Activated T-cell treated with anti-CD3 and anti-CD28 coated beads, Interleukin-2, amount 50 U/mL, for 72 hours (primary cell): Measurements from ENCODE around the gene IGIP. TPM values are rescaled to one million over a fixed set of nuclear protein-coding genes. Genes with fewer than 3 reads are reported as not detected.

Experiments
- ATAC-seq, 2 donors: fragments of 150-1000 bp; cut with Tn5 transposase; replicated peaks in 1 of 2; 2 replicates each; pipeline ENCODE4 v1.10.0; 2021; ENCODE audit warnings: moderate library complexity in 2 of 2, mild to moderate bottlenecking in 1 of 2
- DNase-seq, 2 donors: peaks; one replicate each; pipeline ENCODE4 v3.0.0; 2021 to 2022; ENCODE audit warnings: mixed read lengths in 1 of 2
- H3K27ac Mint-ChIP-seq: one replicate; pipeline ENCODE4 v1.8.0; 2022; ENCODE audit warnings: mild to moderate bottlenecking, moderate library complexity, mixed read lengths
- H3K27me3 Mint-ChIP-seq: one replicate; pipeline ENCODE4 v1.8.0; 2022; ENCODE audit warnings: low read depth, mixed read lengths
- H3K36me3 Mint-ChIP-seq, 2 donors: one replicate each; pipeline ENCODE4 v1.8.0; 2022; ENCODE audit warnings: mixed read lengths in 2 of 2, mild to moderate bottlenecking in 1 of 2; ENCODE audit not compliant: insufficient read depth in 2 of 2
- H3K4me1 Mint-ChIP-seq: one replicate; pipeline ENCODE4 v1.8.0; 2022; ENCODE audit warnings: low read depth, mixed read lengths
- H3K4me3 Mint-ChIP-seq, 2 donors: one replicate each; pipeline ENCODE4 v1.8.0; 2022; ENCODE audit warnings: mild to moderate bottlenecking in 2 of 2, mixed read lengths in 2 of 2, moderate library complexity in 2 of 2
- H3K9me3 Mint-ChIP-seq, 2 donors: one replicate each; pipeline ENCODE4 v1.8.0; 2022; ENCODE audit warnings: mixed read lengths in 2 of 2
- total RNA-seq, 2 donors: library from RNA; stranded (reverse); gene quantifications; one replicate each; pipeline ENCODE4 v1.2.3, GENCODE V29; 2022

The IGIP gene
- total RNA-seq = 1 to 10 TPM; 5.5 to 6.5 TPM

DNA sequence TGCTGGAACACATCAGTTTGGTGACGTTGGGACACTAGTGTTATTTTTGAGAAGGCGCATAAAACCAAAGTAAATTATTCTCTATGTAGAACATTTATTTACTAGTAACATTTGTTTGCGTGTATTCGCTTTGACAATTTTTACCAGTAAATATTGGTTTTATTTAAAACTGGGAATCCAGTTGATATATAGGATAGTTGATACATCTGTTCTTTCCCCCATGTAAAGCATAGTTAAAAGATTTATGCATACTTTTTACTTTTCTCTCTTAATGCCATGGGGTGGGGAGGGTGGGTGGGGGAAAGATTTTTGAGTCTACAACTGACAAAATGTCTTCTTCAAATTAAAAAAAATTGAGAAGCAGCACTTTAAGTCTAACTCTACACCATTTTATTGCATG, at the start of gene IGIP:
Gene IGIP, plus strand, starts transcription at position 301 of the 400 bp plus-strand sequence. CDS start 2,540 bp downstream, outside the sequence.
- Mint-ChIP-seq H3K27me3 (no peaks in the 10 kb centered on the region), H3K36me3 (no peaks in the 10 kb centered on the region), H3K4me1 (peaks cover 36% of the 10 kb centered on the region), H3K9me3 (no peaks in the 10 kb centered on the region), H3K27ac (no peak within 1 kb of the TSS), H3K4me3 (no peak within 1 kb of the TSS)
- no peak for ATAC-seq
- DNase-seq = no peak

DNA sequence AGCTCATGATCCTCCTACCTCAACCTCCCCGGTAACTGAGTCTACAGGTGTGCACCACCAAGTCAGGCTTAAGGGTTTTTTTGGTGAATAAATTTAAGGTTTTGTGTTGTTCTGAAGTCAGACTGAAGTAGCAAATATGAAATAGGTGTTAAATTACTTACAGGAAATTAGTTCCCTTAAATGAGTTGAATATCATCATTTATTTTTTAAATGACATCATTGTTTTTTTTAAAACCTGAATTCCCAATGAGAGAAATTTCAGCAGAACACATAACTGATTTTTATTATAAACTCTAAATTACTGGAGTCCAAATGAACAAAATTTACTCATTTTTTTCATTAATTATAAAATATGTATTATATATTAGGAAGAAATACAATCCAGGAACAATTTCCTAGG, 49.6 kb upstream of the IGIP start:
- no peak for DNase-seq
- no peaks in the 10 kb centered on the region for H3K4me1 Mint-ChIP-seq
- H3K9me3 Mint-ChIP-seq = no peaks in the 10 kb centered on the region
- no peak overlapping the region for H3K27ac Mint-ChIP-seq
- H3K27me3 Mint-ChIP-seq = peaks cover 8% of the 10 kb centered on the region
- H3K36me3 Mint-ChIP-seq = no peaks in the 10 kb centered on the region
- ATAC-seq = no peak
- H3K4me3 Mint-ChIP-seq = no peak overlapping the region

DNA sequence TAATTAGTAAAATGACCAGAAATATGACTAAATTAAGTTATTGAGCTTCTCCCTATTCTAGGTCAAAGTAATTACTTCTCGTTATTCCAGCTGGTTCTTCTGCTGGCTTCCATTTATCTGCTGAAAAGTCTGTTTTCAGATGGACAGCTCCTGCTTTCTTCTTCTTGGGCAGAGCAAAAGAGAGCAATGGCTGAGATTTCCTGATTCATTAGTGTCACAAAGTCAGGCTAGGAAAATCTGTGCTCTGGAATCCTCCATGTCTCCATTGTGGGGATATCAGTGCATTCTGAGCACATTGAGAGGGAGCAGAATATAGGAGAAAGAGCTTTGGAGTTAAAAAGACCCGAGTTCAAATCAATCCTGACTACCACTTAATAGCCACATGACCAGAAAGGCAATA, 48.9 kb upstream of the IGIP start:
- Mint-ChIP-seq H3K9me3 (no peaks in the 10 kb centered on the region), H3K36me3 (no peaks in the 10 kb centered on the region), H3K27ac (no peak overlapping the region), H3K27me3 (peaks cover 8% of the 10 kb centered on the region), H3K4me3 (no peak overlapping the region), H3K4me1 (no peaks in the 10 kb centered on the region)
- no peak for DNase-seq
- no peak for ATAC-seq

DNA sequence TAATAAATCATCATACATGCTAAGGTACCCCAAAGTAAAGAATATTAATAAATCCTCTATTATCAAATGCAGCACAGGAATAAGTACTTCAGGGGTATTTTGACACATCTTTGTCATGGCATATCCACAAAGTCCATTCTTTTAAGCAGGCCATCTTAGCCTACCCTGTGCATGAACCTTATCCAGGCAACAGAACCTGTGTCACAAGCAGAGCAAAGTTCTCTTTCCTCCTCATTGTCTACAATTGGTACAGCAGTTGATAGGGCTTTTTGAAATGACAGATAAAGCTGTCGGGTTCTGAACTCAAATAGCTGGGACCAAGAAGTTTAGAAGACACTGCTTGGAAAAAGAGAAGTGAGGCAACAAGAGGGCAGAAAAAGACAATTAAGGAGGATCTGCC, 42.6 kb upstream of the IGIP start:
- H3K4me1 Mint-ChIP-seq = no peaks in the 10 kb centered on the region
- no peak overlapping the region for H3K27ac Mint-ChIP-seq
- H3K9me3 Mint-ChIP-seq = no peaks in the 10 kb centered on the region
- H3K4me3 Mint-ChIP-seq = no peak overlapping the region
- no peak for ATAC-seq
- H3K36me3 Mint-ChIP-seq = no peaks in the 10 kb centered on the region
- peaks cover 12% of the 10 kb centered on the region for H3K27me3 Mint-ChIP-seq
- DNase-seq = no peak

DNA sequence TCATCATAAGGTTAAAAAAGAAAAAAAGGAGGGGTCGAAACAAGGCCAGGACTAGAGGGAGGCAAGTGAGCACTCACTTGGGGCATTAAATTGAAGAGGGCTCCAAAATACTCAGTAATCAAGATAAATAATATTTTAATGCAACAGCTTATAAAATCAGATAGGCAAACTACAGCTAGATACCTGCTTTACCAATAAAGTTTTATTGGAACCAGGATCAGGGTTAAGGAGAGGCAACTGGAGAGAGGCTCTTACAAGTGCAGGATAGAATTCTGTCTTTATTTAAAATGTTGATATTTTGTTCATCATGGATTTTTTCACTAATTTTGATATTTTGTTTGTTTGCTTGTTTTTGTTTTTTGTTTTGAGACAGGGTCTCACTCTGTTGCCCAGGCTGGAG, 42.1 kb upstream of the IGIP start:
- H3K4me3 Mint-ChIP-seq = no peak overlapping the region
- H3K27ac Mint-ChIP-seq = no peak overlapping the region
- no peaks in the 10 kb centered on the region for H3K4me1 Mint-ChIP-seq
- no peak for ATAC-seq
- H3K27me3 Mint-ChIP-seq = peaks cover 12% of the 10 kb centered on the region
- no peak for DNase-seq
- H3K9me3 Mint-ChIP-seq = no peaks in the 10 kb centered on the region
- no peaks in the 10 kb centered on the region for H3K36me3 Mint-ChIP-seq

DNA sequence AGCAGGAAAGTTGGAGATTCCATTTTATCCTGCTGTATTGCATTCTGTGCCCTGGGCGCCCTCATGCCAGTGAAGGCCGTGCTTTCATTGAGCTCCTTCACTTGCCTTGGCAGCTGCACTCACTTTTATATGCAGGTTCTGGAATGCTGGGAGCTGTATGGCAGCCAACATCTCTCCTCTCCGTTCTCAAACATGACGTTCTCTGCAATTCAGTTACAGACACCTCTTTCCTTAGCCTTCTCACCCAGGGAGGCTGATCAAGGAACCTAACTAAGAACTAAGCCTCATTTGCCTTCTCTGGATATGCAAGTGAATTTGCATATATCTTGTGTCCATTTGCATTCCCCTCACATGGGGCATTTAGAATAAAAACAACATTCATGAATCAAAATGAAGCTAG, 41.2 kb upstream of the IGIP start:
- H3K9me3 Mint-ChIP-seq = peaks cover 3 to 5% of the 10 kb centered on the region in 2 donors
- no peak overlapping the region for H3K27ac Mint-ChIP-seq
- ATAC-seq (no peak), DNase-seq (no peak)
- H3K4me1 Mint-ChIP-seq = no peaks in the 10 kb centered on the region
- H3K27me3 Mint-ChIP-seq = peaks cover 12% of the 10 kb centered on the region
- peaks cover 3 to 5% of the 10 kb centered on the region in 2 donors for H3K36me3 Mint-ChIP-seq
- no peak overlapping the region for H3K4me3 Mint-ChIP-seq

DNA sequence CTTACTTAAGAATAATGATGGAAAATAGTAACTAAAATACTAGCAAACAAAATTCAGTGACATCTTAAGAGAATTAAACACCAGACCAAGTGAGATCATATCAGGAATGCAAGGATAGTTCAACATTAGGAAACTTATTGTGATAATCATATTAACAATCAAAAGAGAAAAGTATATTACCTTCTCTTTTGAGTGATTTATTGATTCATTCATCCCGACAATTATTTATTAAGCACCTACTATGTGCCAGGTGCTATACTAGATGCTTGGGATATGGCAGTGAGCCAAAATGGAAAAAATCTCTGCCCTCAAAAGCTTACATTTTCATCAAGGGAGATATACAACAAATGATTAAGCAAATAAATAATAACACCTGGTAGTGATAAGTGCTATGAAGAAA, 35.5 kb upstream of the IGIP start:
- no peak overlapping the region for H3K27ac Mint-ChIP-seq
- ATAC-seq (no peak), DNase-seq (no peak)
- no peak overlapping the region for H3K4me3 Mint-ChIP-seq
- no peaks in the 10 kb centered on the region for H3K4me1 Mint-ChIP-seq
- H3K9me3 Mint-ChIP-seq = peaks cover 10 to 14% of the 10 kb centered on the region in 2 donors
- H3K27me3 Mint-ChIP-seq = peaks cover 10% of the 10 kb centered on the region
- peaks cover 3 to 11% of the 10 kb centered on the region in 2 donors for H3K36me3 Mint-ChIP-seq

DNA sequence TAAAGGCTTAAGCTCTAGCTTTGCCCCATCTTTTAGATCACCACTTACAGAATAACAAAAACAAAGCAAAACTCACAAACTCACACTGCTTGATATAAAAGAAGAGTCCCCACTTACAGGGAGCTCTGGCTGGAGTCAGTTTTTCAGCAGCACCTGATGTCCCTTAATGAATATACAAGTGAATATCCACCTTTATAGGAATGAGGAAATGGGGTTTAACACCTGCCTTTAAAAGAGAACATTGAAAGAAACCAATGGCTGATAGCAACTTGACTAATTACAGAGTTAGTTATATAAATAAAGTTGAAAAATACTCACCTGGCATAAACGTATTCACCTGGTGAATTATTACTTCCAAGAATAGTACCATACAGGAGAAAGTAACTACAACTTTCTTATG, 32.6 kb upstream of the IGIP start:
- Mint-ChIP-seq H3K27me3 (peaks cover 6% of the 10 kb centered on the region), H3K36me3 (peaks cover 3 to 11% of the 10 kb centered on the region in 2 donors), H3K27ac (no peak overlapping the region), H3K4me1 (no peaks in the 10 kb centered on the region), H3K9me3 (peaks cover 10 to 14% of the 10 kb centered on the region in 2 donors), H3K4me3 (no peak overlapping the region)
- DNase-seq (no peak), ATAC-seq (no peak)

DNA sequence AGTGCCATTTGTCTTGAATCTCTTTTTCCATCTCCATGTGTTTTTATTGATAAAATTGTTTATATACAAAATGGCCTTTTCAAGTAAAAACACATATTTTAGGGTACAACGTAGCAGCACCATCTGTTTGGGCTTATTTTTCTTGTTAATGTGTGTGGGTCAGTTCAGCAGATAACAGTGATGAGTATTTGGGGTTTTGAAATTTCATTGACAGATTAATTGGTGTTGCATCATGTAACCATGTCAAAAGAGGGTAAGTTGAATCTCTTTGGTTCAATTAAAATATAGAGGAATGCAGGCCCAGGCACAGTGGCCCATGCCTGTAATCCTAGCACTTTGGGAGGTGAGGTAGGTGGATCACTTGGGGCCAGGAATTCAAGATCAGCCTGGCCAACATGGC, 31.9 kb upstream of the IGIP start:
- Mint-ChIP-seq H3K4me1 (no peaks in the 10 kb centered on the region), H3K4me3 (no peak overlapping the region), H3K36me3 (peaks cover 3 to 11% of the 10 kb centered on the region in 2 donors), H3K9me3 (peaks cover 10 to 14% of the 10 kb centered on the region in 2 donors), H3K27ac (no peak overlapping the region), H3K27me3 (peaks cover 6% of the 10 kb centered on the region)
- DNase-seq (no peak), ATAC-seq (no peak)

DNA sequence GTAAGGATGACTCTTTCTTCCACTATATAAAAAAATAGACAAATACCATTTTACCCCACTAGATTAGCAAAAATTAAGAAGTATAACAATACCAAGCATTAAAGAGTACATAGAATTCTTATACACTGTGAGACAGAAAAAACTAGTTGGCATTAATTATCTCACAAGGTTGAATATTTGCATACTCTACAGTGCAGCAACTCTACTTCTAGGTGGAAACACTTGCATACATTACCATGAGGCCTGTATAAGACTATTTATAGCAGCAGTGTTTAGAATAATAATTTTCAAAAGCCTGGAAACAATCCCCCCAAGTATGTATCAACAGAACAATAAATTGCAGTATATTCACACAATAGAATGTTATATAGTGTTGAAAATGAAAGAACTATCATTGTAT, 30.8 kb upstream of the IGIP start:
- no peak for ATAC-seq
- peaks cover 0 to 6% of the 10 kb centered on the region in 2 donors for H3K36me3 Mint-ChIP-seq
- H3K4me1 Mint-ChIP-seq = no peaks in the 10 kb centered on the region
- no peak overlapping the region for H3K4me3 Mint-ChIP-seq
- peaks cover 8% of the 10 kb centered on the region for H3K27me3 Mint-ChIP-seq
- H3K9me3 Mint-ChIP-seq = peaks cover 7 to 9% of the 10 kb centered on the region in 2 donors
- no peak overlapping the region for H3K27ac Mint-ChIP-seq
- no peak for DNase-seq

DNA sequence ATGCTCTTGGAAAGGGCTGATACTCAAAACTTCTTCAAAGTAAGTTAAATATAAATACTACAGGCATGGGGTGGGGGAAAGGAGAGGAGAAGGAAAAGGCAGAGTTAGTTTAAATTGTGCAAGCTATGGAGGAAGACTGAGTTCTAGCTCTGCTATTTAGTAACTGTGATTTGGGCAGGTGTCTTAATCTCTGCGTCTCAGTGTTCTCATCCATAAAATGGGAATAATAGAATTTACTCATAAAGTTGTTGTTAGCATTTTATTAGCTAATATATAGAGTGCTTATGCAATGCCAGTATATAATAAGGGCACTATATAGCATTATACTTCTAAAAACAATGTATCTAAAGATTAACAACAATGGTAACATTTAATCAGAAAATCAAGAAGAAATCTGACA, 24.6 kb upstream of the IGIP start:
- ATAC-seq (no peak), DNase-seq (no peak)
- Mint-ChIP-seq H3K4me1 (peaks cover 2% of the 10 kb centered on the region), H3K27ac (no peak overlapping the region), H3K27me3 (peaks cover 16% of the 10 kb centered on the region), H3K4me3 (no peak overlapping the region), H3K36me3 (no peaks in the 10 kb centered on the region), H3K9me3 (no peaks in the 10 kb centered on the region)

DNA sequence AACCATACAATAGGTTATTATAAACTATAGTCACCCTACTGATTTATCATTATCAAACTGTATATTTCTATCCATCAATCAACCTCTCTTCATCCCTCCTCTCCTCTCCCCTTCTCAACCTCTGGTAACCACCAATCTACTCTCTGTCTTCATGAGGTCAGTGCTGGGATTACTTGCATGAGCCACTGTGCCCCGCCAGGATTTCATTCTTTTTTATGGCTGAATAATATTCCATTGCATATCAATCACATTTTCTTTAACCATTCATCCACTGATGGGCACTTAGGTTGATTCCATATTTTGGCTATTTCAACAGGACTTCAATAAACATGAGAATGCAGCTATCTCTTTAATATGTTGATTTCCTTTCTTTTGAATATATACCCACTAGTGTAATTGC, 22.6 kb upstream of the IGIP start:
- peaks cover 16% of the 10 kb centered on the region for H3K27me3 Mint-ChIP-seq
- no peak overlapping the region for H3K27ac Mint-ChIP-seq
- no peak overlapping the region for H3K4me3 Mint-ChIP-seq
- no peaks in the 10 kb centered on the region for H3K9me3 Mint-ChIP-seq
- H3K4me1 Mint-ChIP-seq = peaks cover 13% of the 10 kb centered on the region
- DNase-seq = no peak
- no peak for ATAC-seq
- no peaks in the 10 kb centered on the region for H3K36me3 Mint-ChIP-seq

DNA sequence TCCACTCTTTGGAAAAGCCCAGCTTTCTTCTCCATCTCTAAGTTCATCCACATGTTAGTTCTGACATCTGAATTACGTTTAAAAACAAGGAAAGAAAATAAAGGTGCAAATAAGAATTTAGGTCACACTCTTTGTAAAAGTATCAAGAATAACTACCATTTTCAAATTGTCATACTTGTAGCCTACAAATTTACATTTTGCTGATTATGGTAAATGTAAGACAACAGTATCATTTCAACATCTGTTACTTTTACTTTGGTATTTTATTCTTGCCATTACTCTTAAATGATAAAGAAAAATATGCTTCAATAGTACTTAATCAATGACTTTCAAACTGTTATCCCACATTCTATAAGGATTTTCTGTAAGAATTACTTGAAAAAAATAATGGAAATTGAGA, 21.6 kb upstream of the IGIP start:
- peaks cover 16% of the 10 kb centered on the region for H3K27me3 Mint-ChIP-seq
- no peak for DNase-seq
- H3K9me3 Mint-ChIP-seq = no peaks in the 10 kb centered on the region
- H3K4me1 Mint-ChIP-seq = peaks cover 17% of the 10 kb centered on the region
- no peak overlapping the region for H3K4me3 Mint-ChIP-seq
- ATAC-seq = no peak
- no peaks in the 10 kb centered on the region for H3K36me3 Mint-ChIP-seq
- H3K27ac Mint-ChIP-seq = no peak overlapping the region

DNA sequence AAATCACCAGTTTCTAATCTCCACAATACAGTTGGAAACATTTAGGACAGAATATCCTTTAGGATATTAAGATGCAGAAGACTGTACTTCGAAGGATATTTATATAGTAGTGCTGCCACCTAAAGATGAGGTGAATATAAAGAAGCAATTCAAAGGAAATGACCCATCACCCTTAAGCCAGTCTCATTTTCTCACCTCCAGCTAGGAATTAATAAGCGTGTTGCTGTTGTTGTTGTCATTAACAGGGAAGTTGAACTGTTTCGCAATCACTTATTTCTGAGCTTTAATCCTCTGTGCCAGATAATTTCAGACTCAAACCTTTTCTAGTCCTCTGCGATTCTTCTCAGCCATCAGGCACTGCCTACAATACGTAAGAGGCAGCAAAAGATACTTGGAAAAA, 19.6 kb upstream of the IGIP start:
- H3K27ac Mint-ChIP-seq = peak overlapping the region; percentile 90
- no peak for ATAC-seq
- no peak for DNase-seq
- H3K27me3 Mint-ChIP-seq = peaks cover 6% of the 10 kb centered on the region
- peaks cover 33% of the 10 kb centered on the region for H3K4me1 Mint-ChIP-seq
- H3K36me3 Mint-ChIP-seq = no peaks in the 10 kb centered on the region
- peak overlapping the region in 1 of 2 donors; percentile 97 for H3K4me3 Mint-ChIP-seq
- no peaks in the 10 kb centered on the region for H3K9me3 Mint-ChIP-seq
